Uterus (tissue), 2 donors: Measurements from ENCODE around the gene EYS.

Experiments
- CTCF ChIP-seq, 4 experiments: fragments of 200-600 bp in 2 of 4; fragments of 450-650 bp in 2 of 4; sonication (generic) in 2 of 4; IDR thresholded peaks; one replicate each; pipeline ENCODE4 v1.5.1; 2016 to 2019; ENCODE audit warnings: antibody characterized with exemption in 4 of 4, mild to moderate bottlenecking in 2 of 4, moderate library complexity in 1 of 4
- POLR2A ChIP-seq, 2 donors: fragments of 450-650 bp; IDR thresholded peaks; one replicate each; pipeline ENCODE4 v1.6.1; 2016; ENCODE audit warnings: antibody characterized with exemption in 2 of 2, mild to moderate bottlenecking in 1 of 2, moderate library complexity in 1 of 2

GRCh38 chr6:63941747-63942470 is 1765.1 kb downstream of the EYS start:
- TF ChIP-seq POLR2A (IDR thresholded peaks at IDR 0.05) (no peak), CTCF (IDR thresholded peaks at IDR 0.05) (no peak)
